Natural killer cell (primary cell): ENCODE data around the gene STK39. TPM values are rescaled to one million over a fixed set of nuclear protein-coding genes. Genes with fewer than 3 reads are reported as not detected.

ENCODE experiments used
- ATAC-seq, 3 donors: fragments of 150-1000 bp in 2 of 3; fragments of 200-7000 bp in 1 of 3; cut with Tn5 transposase; 1 replicate in 1 of 3; 2 replicates in 2 of 3; pipeline ENCODE4 v1.10.0; 2021; ENCODE audit warnings: mild to moderate bottlenecking in 2 of 3, moderate library complexity in 2 of 3
- DNase-seq, 2 donors: peaks; one replicate each; pipeline versions ENCODE4 v3.0.0 to v3.0.0-alpha.2; 2013 to 2021; ENCODE audit warnings: mixed read lengths in 1 of 2
- H3K27ac ChIP-seq: one replicate; pipeline ENCODE4 v1.5.1; 2013; ENCODE audit warnings: mild to moderate bottlenecking, low read length
- H3K27me3 ChIP-seq: one replicate; pipeline ENCODE4 v1.6.1; 2013; ENCODE audit warnings: low read length; ENCODE audit not compliant: control insufficient read depth, insufficient read depth
- H3K36me3 ChIP-seq: one replicate; pipeline ENCODE4 v1.6.1; 2013; ENCODE audit warnings: low read length; ENCODE audit not compliant: control insufficient read depth, insufficient read depth
- H3K4me1 ChIP-seq: one replicate; pipeline ENCODE4 v1.6.1; 2013; ENCODE audit warnings: low read length; ENCODE audit not compliant: control insufficient read depth, insufficient read depth
- H3K4me3 ChIP-seq: one replicate; pipeline ENCODE4 v1.5.1; 2013; ENCODE audit warnings: low read length
- H3K9me3 ChIP-seq: one replicate; pipeline ENCODE4 v1.6.1; 2013; ENCODE audit warnings: low read length; ENCODE audit not compliant: control insufficient read depth, insufficient read depth
- H3K27ac Mint-ChIP-seq, 2 donors: one replicate each; pipeline ENCODE4 v1.8.0; 2022; ENCODE audit warnings: mild to moderate bottlenecking in 2 of 2, mixed read lengths in 2 of 2, moderate library complexity in 1 of 2
- H3K27me3 Mint-ChIP-seq, 2 donors: one replicate each; pipeline ENCODE4 v1.8.0; 2022; ENCODE audit warnings: low read depth in 2 of 2, mixed read lengths in 2 of 2
- H3K36me3 Mint-ChIP-seq: one replicate; pipeline ENCODE4 v1.8.0; 2022; ENCODE audit warnings: mixed read lengths
- H3K4me1 Mint-ChIP-seq, 2 donors: one replicate each; pipeline ENCODE4 v1.8.0; 2022; ENCODE audit warnings: mixed read lengths in 2 of 2
- H3K4me3 Mint-ChIP-seq: one replicate; pipeline ENCODE4 v1.8.0; 2022; ENCODE audit warnings: mild to moderate bottlenecking, moderate library complexity, mixed read lengths
- H3K9me3 Mint-ChIP-seq, 2 donors: one replicate each; pipeline ENCODE4 v1.8.0; 2022; ENCODE audit warnings: mixed read lengths in 2 of 2
- CTCF ChIP-seq: fragments of 200-600 bp; IDR thresholded peaks from one replicate; pipeline ENCODE4 v1.8.0; 2022; ENCODE audit warnings: antibody characterized with exemption
- WGBS: methylation state at CpG from one replicate; pipeline ENCODE4 v1.1.7; 2013; ENCODE audit warnings: missing lambda C conversion rate; ENCODE audit not compliant: insufficient coverage; 5-methylcytosine and 5-hydroxymethylcytosine counted together
- intact Hi-C: fragments of 100-400 bp; cut with micrococcal nuclease; formaldehyde crosslinking; loops from one replicate; pipeline ENCODE4 v1.14.2; 2022
- total RNA-seq, 4 donors: library from RNA; stranded (reverse); fragments of 120-200 nt in 1 of 4; gene quantifications; one replicate each; pipeline versions ENCODE4 v1.2.3 to v1.2.4, GENCODE V29; 2013 to 2022

The STK39 gene
- total RNA-seq, 3 donors from 2014 or later (not counting 1 experiment from before 2014, with no cell fraction given) = 53.3 to 79.3 (median 66.6) TPM

- Mint-ChIP-seq H3K27me3 (no peaks in the 10 kb centered on the region), H3K9me3 (no peaks in the 10 kb centered on the region), H3K4me1 (peaks cover 17 to 25% of the 10 kb centered on the region in 2 donors), H3K4me3 (no peak overlapping the region), H3K36me3 (no peaks in the 10 kb centered on the region), H3K27ac (peak overlapping the region; percentile 17 to 53)
- TF ChIP-seq CTCF = no peak
- H3K4me1 ChIP-seq = no peaks in the 10 kb centered on the region
- DNase-seq (no peak), ATAC-seq (no peak)
- 100% methylated on average over 1 of the region's 3 CpGs for WGBS
- no peak overlapping the region for H3K27ac ChIP-seq
- no peaks in the 10 kb centered on the region for H3K27me3 ChIP-seq
- H3K4me3 ChIP-seq = no peak overlapping the region
- intact Hi-C loops = no loop called here
- H3K9me3 ChIP-seq = no peaks in the 10 kb centered on the region
- H3K36me3 ChIP-seq = peaks cover 20% of the 10 kb centered on the region
These were observed 142.2 kb downstream of the STK39 start for GRCh38 chr2:168105127-168105683.

GRCh38 chr2:168097431-168097830 lies 150.0 kb downstream of the STK39 start:
- ATAC-seq = no peak
- Mint-ChIP-seq H3K4me3 (no peak overlapping the region), H3K4me1 (peaks cover 17 to 19% of the 10 kb centered on the region in 2 donors), H3K9me3 (no peaks in the 10 kb centered on the region), H3K27ac (no peak overlapping the region), H3K36me3 (no peaks in the 10 kb centered on the region), H3K27me3 (no peaks in the 10 kb centered on the region)
- H3K27ac ChIP-seq = no peak overlapping the region
- H3K27me3 ChIP-seq = no peaks in the 10 kb centered on the region
- H3K36me3 ChIP-seq = peaks cover 9% of the 10 kb centered on the region
- TF ChIP-seq CTCF = no peak
- intact Hi-C loops = no loop called here
- no peaks in the 10 kb centered on the region for H3K9me3 ChIP-seq
- DNase-seq = no peak
- WGBS = 100% methylated on average over 3 of the region's 5 CpGs
- no peak overlapping the region for H3K4me3 ChIP-seq
- no peaks in the 10 kb centered on the region for H3K4me1 ChIP-seq

GRCh38 chr2:168096158-168096557 lies 151.2 kb downstream of the STK39 start:
- ATAC-seq (no peak), DNase-seq (no peak)
- Mint-ChIP-seq H3K27me3 (no peaks in the 10 kb centered on the region), H3K9me3 (no peaks in the 10 kb centered on the region), H3K4me1 (peaks cover 17 to 19% of the 10 kb centered on the region in 2 donors), H3K27ac (no peak overlapping the region), H3K36me3 (no peaks in the 10 kb centered on the region), H3K4me3 (no peak overlapping the region)
- Histone ChIP-seq H3K4me3 (no peak overlapping the region), H3K27ac (no peak overlapping the region), H3K27me3 (no peaks in the 10 kb centered on the region), H3K9me3 (no peaks in the 10 kb centered on the region), H3K36me3 (peaks cover 4% of the 10 kb centered on the region), H3K4me1 (no peaks in the 10 kb centered on the region)
- TF ChIP-seq CTCF = no peak
- intact Hi-C loops = no loop called here
- 100% methylated on average over 1 of the region's 3 CpGs for WGBS

GRCh38 chr2:168091986-168092385 lies 155.4 kb downstream of the STK39 start:
- H3K27me3 ChIP-seq = no peaks in the 10 kb centered on the region
- no peak overlapping the region for H3K27ac Mint-ChIP-seq
- H3K9me3 Mint-ChIP-seq = no peaks in the 10 kb centered on the region
- peaks cover 9% of the 10 kb centered on the region for H3K4me1 ChIP-seq
- no peak for ATAC-seq
- WGBS = 93% methylated on average over 2 of the region's 2 CpGs
- no peaks in the 10 kb centered on the region for H3K36me3 ChIP-seq
- no peaks in the 10 kb centered on the region for H3K36me3 Mint-ChIP-seq
- no peak overlapping the region for H3K4me3 ChIP-seq
- intact Hi-C loops = no loop called here
- no peaks in the 10 kb centered on the region for H3K9me3 ChIP-seq
- TF ChIP-seq CTCF = no peak
- no peak overlapping the region for H3K4me3 Mint-ChIP-seq
- DNase-seq = no peak
- no peaks in the 10 kb centered on the region for H3K27me3 Mint-ChIP-seq
- peaks cover 27 to 31% of the 10 kb centered on the region in 2 donors for H3K4me1 Mint-ChIP-seq
- H3K27ac ChIP-seq = no peak overlapping the region
